SK-N-SH treated with all-trans-retinoic acid at 6 μM for 48 hours (cell line): ENCODE measurements around the gene RAX2.
A peak's percentile ranks its signal among the peaks of the same experiment; 100 is the strongest.

Source experiments
- ATAC-seq: fragments of 200-7000 bp; cut with Tn5 transposase; 3 replicates; pipeline ENCODE4 v1.9.1; 2020; ENCODE audit warnings: mild to moderate bottlenecking, moderate library complexity
- ARNTL ChIP-seq: fragments of 450-650 bp; formaldehyde crosslinking; IDR thresholded peaks from 2 replicates; pipeline ENCODE4 v1.5.0; 2020; ENCODE audit warnings: low read depth, mild to moderate bottlenecking, moderate library complexity, borderline replicate concordance
- BACH2 ChIP-seq: fragments of 250-450 bp; sonication (Bioruptor Pico); IDR thresholded peaks from 2 replicates; pipeline ENCODE4 v1.9.0; 2021; ENCODE audit warnings: mild to moderate bottlenecking, borderline replicate concordance
- CSRNP3 ChIP-seq: fragments of 250-450 bp; sonication (Bioruptor Pico); IDR thresholded peaks from 2 replicates; pipeline ENCODE4 v1.5.1; 2021; ENCODE audit warnings: mild to moderate bottlenecking, moderate library complexity
- ESRRG ChIP-seq: fragments of 250-450 bp; sonication (Bioruptor Pico); IDR thresholded peaks from 2 replicates; pipeline ENCODE4 v1.6.1; 2021; ENCODE audit warnings: mild to moderate bottlenecking
- ISL1 ChIP-seq: fragments of 250-450 bp; sonication (Bioruptor Pico); IDR thresholded peaks from 2 replicates; pipeline ENCODE4 v2.1.2; 2022; ENCODE audit warnings: mild to moderate bottlenecking, moderate library complexity
- OSR1 ChIP-seq: fragments of 250-450 bp; sonication (Bioruptor Pico); IDR thresholded peaks from 2 replicates; pipeline ENCODE4 v1.8.0; 2022; ENCODE audit warnings: moderate library complexity, mild to moderate bottlenecking, inconsistent platforms
- PATZ1 ChIP-seq: fragments of 250-450 bp; sonication (Bioruptor Pico); IDR thresholded peaks from 2 replicates; pipeline ENCODE4 v1.8.0; 2020; ENCODE audit warnings: mild to moderate bottlenecking, moderate library complexity, borderline replicate concordance
- POU6F1 ChIP-seq: fragments of 250-450 bp; sonication (Bioruptor Pico); IDR thresholded peaks from 2 replicates; pipeline ENCODE4 v1.8.0; 2021; ENCODE audit warnings: low read depth, mild to moderate bottlenecking, moderate library complexity, borderline replicate concordance
- PPARA ChIP-seq: fragments of 250-450 bp; sonication (Bioruptor Pico); IDR thresholded peaks from 2 replicates; pipeline ENCODE4 v1.5.0; 2020; ENCODE audit warnings: mild to moderate bottlenecking, borderline replicate concordance
- RARB ChIP-seq: fragments of 250-450 bp; sonication (Bioruptor Pico); IDR thresholded peaks from 2 replicates; pipeline ENCODE4 v1.8.0; 2021; ENCODE audit warnings: mild to moderate bottlenecking, moderate library complexity
- SNAI2 ChIP-seq: fragments of 250-450 bp; sonication (Bioruptor Pico); IDR thresholded peaks from 2 replicates; pipeline ENCODE4 v1.5.0; 2020; ENCODE audit warnings: mild to moderate bottlenecking, moderate library complexity
- TCF4 ChIP-seq: fragments of 250-450 bp; sonication (Bioruptor Pico); IDR thresholded peaks from 2 replicates; pipeline ENCODE4 v1.8.0; 2021; ENCODE audit warnings: mild to moderate bottlenecking, moderate library complexity, borderline replicate concordance
- TOX ChIP-seq: fragments of 250-450 bp; sonication (Bioruptor Pico); IDR thresholded peaks from 2 replicates; pipeline ENCODE4 v1.8.0; 2021; ENCODE audit warnings: mild to moderate bottlenecking, moderate library complexity, borderline replicate concordance
- TSHZ2 ChIP-seq: fragments of 250-450 bp; sonication (Bioruptor Pico); IDR thresholded peaks from 2 replicates; pipeline ENCODE4 v1.5.0; 2020; ENCODE audit warnings: mild to moderate bottlenecking, moderate library complexity
- ZC3H10 ChIP-seq: fragments of 250-450 bp; sonication (Bioruptor Pico); IDR thresholded peaks from 2 replicates; pipeline ENCODE4 v1.5.1; 2021; ENCODE audit warnings: mild to moderate bottlenecking, moderate library complexity
- ZFP3 ChIP-seq: fragments of 250-450 bp; sonication (Bioruptor Pico); IDR thresholded peaks from 2 replicates; pipeline ENCODE4 v1.5.0; 2020; ENCODE audit warnings: mild to moderate bottlenecking, moderate library complexity
- ZFP30 ChIP-seq: fragments of 450-650 bp; formaldehyde crosslinking; IDR thresholded peaks from 2 replicates; pipeline ENCODE4 v1.5.0; 2022; ENCODE audit warnings: mild to moderate bottlenecking, moderate library complexity
- ZNF565 ChIP-seq: fragments of 450-650 bp; formaldehyde crosslinking; conservative IDR thresholded peaks from 2 replicates; pipeline ENCODE4 v1.5.0; 2020; ENCODE audit warnings: low read depth, mild to moderate bottlenecking, moderate library complexity
- ZNF70 ChIP-seq: fragments of 450-650 bp; formaldehyde crosslinking; IDR thresholded peaks from 2 replicates; pipeline ENCODE4 v1.5.0; 2020; ENCODE audit warnings: mild to moderate bottlenecking, moderate library complexity
- ZNF8 ChIP-seq: fragments of 450-650 bp; formaldehyde crosslinking; IDR thresholded peaks from 2 replicates; pipeline ENCODE4 v1.5.0; 2020; ENCODE audit warnings: mild to moderate bottlenecking, moderate library complexity
- TF ChIP-seq, protein P1 (sequence below): fragments of 250-450 bp; sonication (Bioruptor Pico); IDR thresholded peaks from 2 replicates; pipeline ENCODE4 v1.5.1; 2020; ENCODE audit warnings: low read depth, mild to moderate bottlenecking, moderate library complexity

The RAX2 gene

DNA sequence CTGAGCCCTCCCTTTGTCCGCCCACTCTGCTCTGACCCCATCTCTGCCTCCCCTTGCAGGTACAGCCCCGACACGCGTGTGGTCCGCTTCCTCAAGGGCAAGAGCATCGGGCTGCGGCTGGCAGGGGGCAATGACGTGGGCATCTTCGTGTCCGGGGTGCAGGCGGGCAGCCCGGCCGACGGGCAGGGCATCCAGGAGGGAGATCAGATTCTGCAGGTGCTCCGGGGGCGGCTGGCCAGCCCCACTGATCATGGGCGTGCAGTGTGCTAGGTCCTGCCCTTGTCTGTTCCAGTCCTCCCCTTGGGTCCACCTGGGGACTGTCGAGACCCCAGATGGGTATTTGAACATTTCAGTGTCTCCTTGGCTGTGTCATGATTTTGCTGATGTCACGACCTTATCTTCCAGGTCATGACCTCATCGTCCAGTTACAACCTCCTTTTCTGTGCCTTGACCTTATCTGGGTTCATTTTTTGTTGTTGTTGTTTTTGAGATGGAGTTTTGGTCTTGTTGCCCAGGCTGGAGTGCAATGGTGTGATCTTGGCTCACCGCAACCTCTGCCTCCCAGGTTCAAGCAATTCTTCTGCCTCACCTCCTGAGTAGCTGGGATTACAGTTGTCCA is 35.8 kb downstream of the RAX2 start:
- ATAC-seq, result peak; percentile 18; the same call in 2 of the 3 replicates
- TF ChIP-seq SNAI2 (CRISPR knock-in tag), result no peak
- no peak for TF ChIP-seq TCF4 (CRISPR knock-in tag)
- no peak for TF ChIP-seq ZFP3
- no peak for TF ChIP-seq ESRRG (CRISPR knock-in tag)
- no peak for TF ChIP-seq ZFP30 (CRISPR knock-in tag)
- no peak for TF ChIP-seq TOX (CRISPR knock-in tag)
- no peak for TF ChIP-seq POU6F1 (CRISPR knock-in tag)
- TF ChIP-seq PPARA, result no peak
- no peak for TF ChIP-seq CSRNP3
- TF ChIP-seq, protein P1, sequence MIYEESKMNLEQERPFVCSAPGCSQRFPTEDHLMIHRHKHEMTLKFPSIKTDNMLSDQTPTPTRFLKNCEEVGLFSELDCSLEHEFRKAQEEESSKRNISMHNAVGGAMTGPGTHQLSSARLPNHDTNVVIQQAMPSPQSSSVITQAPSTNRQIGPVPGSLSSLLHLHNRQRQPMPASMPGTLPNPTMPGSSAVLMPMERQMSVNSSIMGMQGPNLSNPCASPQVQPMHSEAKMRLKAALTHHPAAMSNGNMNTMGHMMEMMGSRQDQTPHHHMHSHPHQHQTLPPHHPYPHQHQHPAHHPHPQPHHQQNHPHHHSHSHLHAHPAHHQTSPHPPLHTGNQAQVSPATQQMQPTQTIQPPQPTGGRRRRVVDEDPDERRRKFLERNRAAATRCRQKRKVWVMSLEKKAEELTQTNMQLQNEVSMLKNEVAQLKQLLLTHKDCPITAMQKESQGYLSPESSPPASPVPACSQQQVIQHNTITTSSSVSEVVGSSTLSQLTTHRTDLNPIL (CRISPR knock-in tag), result no peak

GRCh38 chr19:3734310-3734600 is 37.8 kb downstream of the RAX2 start:
- ATAC-seq, result no peak; the same call in 2 of the 3 replicates
- TF ChIP-seq ISL1 (CRISPR knock-in tag) (no peak), ARNTL (CRISPR knock-in tag) (no peak), ZNF8 (CRISPR knock-in tag) (no peak), BACH2 (CRISPR knock-in tag) (no peak), ESRRG (CRISPR knock-in tag) (no peak), POU6F1 (CRISPR knock-in tag) (no peak), ZC3H10 (CRISPR knock-in tag) (no peak), OSR1 (no peak)
- TF ChIP-seq, all 23 proteins: peak for 0

DNA sequence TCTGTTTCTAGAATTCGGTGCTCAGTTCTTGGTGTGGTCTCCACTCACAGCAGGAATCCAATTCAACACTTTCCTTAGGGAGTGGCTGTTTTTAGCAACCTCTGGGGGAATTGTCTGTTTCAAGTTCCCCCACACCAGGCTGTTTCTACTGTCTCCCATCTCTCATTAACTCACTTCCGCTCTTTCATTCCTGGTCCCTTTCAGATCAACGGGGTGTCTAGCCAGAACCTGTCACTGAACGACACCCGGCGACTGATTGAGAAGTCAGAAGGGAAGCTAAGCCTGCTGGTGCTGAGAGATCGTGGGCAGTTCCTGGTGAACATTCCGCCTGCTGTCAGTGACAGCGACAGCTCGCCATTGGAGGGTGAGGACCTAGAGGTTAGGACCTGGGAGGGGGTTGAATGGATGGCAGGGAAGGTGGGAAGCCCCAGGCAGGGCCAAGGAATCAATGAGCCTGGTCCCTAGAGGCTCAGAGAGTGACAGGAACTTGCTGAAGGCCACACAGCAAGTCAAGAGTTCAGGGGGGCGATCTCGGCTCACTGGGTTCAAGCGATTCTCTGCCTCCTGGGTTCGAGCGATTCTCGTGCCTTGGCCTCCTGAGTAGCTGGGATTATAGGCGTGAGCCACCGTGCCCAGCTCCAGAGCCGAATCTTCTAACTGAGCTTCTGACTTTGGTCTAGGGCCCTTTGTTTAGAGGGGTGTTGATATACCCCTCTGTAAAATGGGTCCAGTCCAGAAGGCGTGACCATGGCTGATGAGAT is 38.3 kb downstream of the RAX2 start:
- ATAC-seq, result no peak
- TF ChIP-seq RARB (no peak), ZNF8 (CRISPR knock-in tag) (no peak), BACH2 (CRISPR knock-in tag) (no peak), PATZ1 (CRISPR knock-in tag) (no peak), ZFP3 (no peak), TCF4 (CRISPR knock-in tag) (no peak), CSRNP3 (no peak), ZNF565 (CRISPR knock-in tag) (no peak), TSHZ2 (CRISPR knock-in tag) (no peak), OSR1 (no peak), ZNF70 (CRISPR knock-in tag) (no peak)
- TF ChIP-seq, protein P1 (CRISPR knock-in tag), result no peak
